ENCODE data around the gene ETNK2.

Gene ETNK2

DNA sequence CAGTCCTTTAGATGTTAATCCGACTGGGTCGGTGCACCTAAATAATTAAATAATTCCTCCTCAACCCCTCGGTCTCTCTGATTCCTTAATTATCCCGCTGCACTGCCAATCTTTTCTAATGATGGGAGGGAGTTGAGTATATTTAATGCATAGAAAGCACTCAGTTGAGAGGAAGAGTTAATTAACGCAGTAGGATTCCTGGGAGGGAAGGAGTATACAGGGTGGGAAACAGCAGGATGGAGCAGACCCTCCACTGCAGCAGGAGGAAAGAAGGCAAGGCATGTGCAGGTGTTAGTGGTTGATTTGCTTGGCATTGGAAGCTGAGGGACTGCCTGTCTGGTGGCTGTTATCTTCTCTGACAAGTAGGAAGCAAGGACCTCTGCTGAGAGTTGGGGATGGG lies 24.2 kb upstream of the ETNK2 start:
- DNase-seq (ENCODE audit: low read depth) = no peak
- H3K4me3 ChIP-seq (ENCODE audit: low read depth, low read length) = no peak overlapping the region
- TF ChIP-seq, protein P1, sequence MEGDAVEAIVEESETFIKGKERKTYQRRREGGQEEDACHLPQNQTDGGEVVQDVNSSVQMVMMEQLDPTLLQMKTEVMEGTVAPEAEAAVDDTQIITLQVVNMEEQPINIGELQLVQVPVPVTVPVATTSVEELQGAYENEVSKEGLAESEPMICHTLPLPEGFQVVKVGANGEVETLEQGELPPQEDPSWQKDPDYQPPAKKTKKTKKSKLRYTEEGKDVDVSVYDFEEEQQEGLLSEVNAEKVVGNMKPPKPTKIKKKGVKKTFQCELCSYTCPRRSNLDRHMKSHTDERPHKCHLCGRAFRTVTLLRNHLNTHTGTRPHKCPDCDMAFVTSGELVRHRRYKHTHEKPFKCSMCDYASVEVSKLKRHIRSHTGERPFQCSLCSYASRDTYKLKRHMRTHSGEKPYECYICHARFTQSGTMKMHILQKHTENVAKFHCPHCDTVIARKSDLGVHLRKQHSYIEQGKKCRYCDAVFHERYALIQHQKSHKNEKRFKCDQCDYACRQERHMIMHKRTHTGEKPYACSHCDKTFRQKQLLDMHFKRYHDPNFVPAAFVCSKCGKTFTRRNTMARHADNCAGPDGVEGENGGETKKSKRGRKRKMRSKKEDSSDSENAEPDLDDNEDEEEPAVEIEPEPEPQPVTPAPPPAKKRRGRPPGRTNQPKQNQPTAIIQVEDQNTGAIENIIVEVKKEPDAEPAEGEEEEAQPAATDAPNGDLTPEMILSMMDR (conservative IDR thresholded peaks at IDR 0.05; ENCODE audit: low read depth, low read length) = no peak

DNA sequence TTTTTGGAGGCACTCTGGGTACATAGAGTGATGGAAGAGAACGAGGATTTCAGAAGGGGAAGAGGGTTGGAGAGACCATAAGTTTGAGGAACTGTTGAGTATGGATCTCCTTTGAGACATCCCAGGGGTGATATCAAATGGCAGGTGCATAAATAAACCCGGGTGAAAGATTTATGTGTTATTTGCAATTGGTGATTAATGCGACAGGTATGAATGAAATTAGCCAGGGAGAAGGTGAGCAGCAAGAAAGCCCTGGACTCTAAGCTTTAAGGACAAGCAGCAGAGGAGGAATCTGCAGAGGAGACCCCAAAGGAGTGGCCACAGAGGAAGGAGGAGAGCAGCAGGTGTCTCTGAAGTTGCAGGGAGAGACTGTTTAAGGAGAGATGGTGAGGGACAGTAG lies 23.1 kb upstream of the ETNK2 start:
- DNase-seq (ENCODE audit: low read depth) = no peak
- TF ChIP-seq, protein P1 (conservative IDR thresholded peaks at IDR 0.05; ENCODE audit: low read depth, low read length) = no peak

DNA sequence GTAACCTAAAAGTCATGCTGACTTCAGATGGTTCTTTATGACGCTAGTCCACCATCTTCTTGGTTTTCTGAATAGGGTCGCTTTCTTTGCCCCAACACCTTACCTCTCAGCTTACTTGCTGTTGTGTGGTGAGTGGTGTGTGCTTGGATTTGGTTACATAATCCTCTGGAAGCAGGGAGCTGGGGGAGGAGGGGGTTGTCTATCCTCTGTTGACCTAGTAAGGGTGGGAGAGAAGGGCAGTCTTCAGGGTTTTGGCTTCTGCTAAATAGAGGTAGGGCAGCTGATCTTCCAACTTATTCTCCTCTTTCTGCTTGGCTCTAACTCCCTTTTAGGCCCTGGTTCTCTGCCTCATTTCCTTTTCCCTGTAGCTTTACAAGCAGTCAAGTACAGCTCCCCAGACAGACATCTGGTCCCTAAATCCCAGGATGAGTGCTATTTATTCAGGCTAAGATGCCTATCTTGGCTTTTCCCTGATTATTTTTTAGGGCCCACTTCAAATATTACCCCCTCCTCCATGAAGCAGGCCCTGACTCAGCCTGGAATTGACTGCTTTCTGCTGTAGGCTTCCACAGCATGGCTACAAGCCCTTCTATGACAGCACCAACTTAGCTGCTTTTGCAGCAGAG lies 20.7 kb upstream of the ETNK2 start:
- H3K4me3 ChIP-seq (ENCODE audit: low read depth, low read length) = no peak overlapping the region
- no peak for DNase-seq (ENCODE audit: low read depth)
- TF ChIP-seq, protein P1 (conservative IDR thresholded peaks at IDR 0.05; ENCODE audit: low read depth, low read length) = no peak

More for the DNA sequence above, 23.1 kb upstream of the ETNK2 start:
- H3K4me3 ChIP-seq (ENCODE audit: low read depth, low read length) = no peak overlapping the region

DNA sequence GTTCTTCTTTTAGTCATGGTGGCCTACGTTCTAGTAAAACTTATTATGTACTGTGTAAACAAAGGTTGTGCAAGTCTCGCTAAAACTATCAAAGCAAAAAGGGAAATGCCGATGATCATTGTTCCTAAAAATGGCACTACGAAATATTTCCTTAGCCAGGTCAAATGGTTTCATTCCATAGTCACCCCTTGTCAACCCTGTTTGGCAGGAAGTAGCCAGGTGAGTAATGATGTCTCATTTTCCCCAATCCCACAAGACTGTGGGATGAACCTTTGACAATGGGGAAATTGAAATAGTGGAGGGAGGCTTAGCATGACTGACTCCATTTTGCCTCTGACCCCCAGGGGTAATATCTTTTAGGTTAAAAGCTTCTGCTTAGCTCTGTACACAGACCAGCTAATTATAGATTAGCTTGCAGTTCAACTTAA lies 19.9 kb upstream of the ETNK2 start:
- no peak overlapping the region for H3K4me3 ChIP-seq (ENCODE audit: low read depth, low read length)
- TF ChIP-seq, protein P1 (conservative IDR thresholded peaks at IDR 0.05; ENCODE audit: low read depth, low read length) = no peak
- peak; percentile 34 for DNase-seq (ENCODE audit: low read depth)

DNA sequence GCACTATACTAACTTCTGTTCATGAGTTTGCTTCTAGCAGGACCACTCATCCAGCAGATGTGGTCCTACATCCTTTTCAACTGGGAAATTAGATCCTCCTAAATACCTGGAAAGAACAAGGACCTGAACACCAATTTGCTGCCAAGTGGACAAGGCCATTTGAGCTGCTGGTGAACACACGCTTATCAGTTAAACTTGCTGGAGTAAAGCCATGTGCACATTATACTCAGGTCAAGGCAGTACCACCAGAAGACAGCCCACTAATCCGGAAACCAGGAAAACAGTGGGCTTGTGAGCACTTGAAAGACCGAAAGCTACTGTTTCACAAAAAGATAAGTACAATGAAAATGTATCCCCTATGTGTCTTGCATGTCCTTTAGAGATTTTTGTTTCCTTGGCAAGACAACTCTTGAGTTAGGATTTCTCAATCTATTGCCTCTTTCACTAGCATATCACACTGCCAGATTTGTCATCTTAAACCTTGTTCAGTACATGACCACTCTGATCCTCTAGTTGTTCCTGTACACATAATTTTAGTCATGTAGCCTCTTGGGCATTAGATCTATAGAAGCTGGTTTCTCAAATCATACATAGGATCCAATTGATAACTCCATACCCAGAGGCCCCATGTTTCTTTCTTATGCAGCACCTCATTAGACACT lies 18.8 kb upstream of the ETNK2 start:
- DNase-seq (ENCODE audit: low read depth) = no peak
- H3K4me3 ChIP-seq (ENCODE audit: low read depth, low read length) = no peak overlapping the region
- TF ChIP-seq, protein P1 (conservative IDR thresholded peaks at IDR 0.05; ENCODE audit: low read depth, low read length) = no peak

DNA sequence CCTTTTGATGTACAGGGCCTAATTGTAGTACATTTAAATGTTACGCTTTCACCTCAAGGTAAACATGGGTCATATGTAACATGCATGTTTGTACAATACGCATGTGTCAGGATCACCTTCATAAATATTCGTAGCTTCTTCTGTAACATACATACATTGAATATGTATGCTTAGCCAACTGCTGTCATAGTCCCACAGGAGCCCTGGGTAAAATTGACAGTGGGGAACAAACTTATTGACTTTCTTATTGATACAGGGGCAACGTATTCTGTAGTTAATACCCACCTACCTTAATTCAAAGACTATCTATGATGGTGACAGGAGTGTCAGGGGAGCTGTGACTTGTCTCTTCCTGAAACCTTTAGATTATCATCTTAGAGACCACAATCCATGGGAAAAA lies 18.0 kb upstream of the ETNK2 start:
- TF ChIP-seq, protein P1 (conservative IDR thresholded peaks at IDR 0.05; ENCODE audit: low read depth, low read length) = no peak
- DNase-seq (ENCODE audit: low read depth) = no peak
- no peak overlapping the region for H3K4me3 ChIP-seq (ENCODE audit: low read depth, low read length)

DNA sequence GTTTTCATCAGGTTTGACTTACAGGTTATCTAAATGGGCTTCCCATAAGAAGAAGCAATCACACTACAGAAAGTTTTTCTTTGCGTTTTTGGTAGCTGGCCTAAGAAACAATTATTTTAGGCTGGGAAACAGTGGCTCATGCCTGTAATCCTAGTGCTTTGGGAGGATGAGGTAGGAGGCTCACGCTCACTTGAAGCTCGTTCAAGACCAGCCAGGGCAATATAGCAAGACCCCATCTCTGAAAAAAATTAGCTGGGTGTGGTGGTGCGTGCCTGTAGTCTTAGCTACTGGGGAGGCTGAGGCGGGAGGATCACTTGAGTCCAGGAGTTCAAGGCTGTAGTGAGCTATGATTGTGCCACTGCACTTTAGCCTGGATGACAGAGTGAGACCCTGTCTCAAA lies 15.9 kb upstream of the ETNK2 start:
- DNase-seq (ENCODE audit: low read depth) = no peak
- no peak overlapping the region for H3K4me3 ChIP-seq (ENCODE audit: low read depth, low read length)
- TF ChIP-seq, protein P1 (conservative IDR thresholded peaks at IDR 0.05; ENCODE audit: low read depth, low read length) = no peak

All from choroid plexus epithelial cell (primary cell).